HepG2 (cell line): Measurements from ENCODE around the gene HNRNPUL2. TPM values are rescaled to one million over a fixed set of nuclear protein-coding genes. Genes with fewer than 3 reads are reported as not detected.

Experiments used
- AHDC1 ChIP-seq: sonication (generic); formaldehyde crosslinking; IDR thresholded peaks from 2 replicates; pipeline ENCODE4 v1.5.1; 2020; ENCODE audit warnings: mild to moderate bottlenecking, missing genetic modification reagents, borderline replicate concordance
- CBX1 ChIP-seq: IDR thresholded peaks from one replicate; pipeline ENCODE4 v1.6.1; 2016; ENCODE audit warnings: antibody characterized with exemption, low read depth
- DNMT1 ChIP-seq: sonication (generic); formaldehyde crosslinking; IDR thresholded peaks from 2 replicates; pipeline ENCODE4 v1.5.1; 2020; ENCODE audit warnings: mild to moderate bottlenecking, missing genetic modification reagents
- FIP1L1 ChIP-seq: fragments of 200-400 bp; formaldehyde crosslinking; IDR thresholded peaks from 2 replicates; pipeline ENCODE4 v1.6.1; 2018; ENCODE audit warnings: low read depth, mild to moderate bottlenecking, low read length, moderate library complexity, borderline replicate concordance; ENCODE audit not compliant: insufficient read depth
- GFI1 ChIP-seq: sonication (generic); formaldehyde crosslinking; IDR thresholded peaks from 2 replicates; pipeline ENCODE4 v1.5.0; 2020; ENCODE audit warnings: missing genetic modification reagents, mild to moderate bottlenecking, borderline replicate concordance
- GZF1 ChIP-seq: sonication (generic); formaldehyde crosslinking; IDR thresholded peaks from 2 replicates; pipeline ENCODE4 v1.5.1; 2020; ENCODE audit warnings: mild to moderate bottlenecking, missing genetic modification reagents
- HHEX ChIP-seq: IDR thresholded peaks from 2 replicates; pipeline ENCODE4 v1.6.1; 2016; ENCODE audit warnings: control low read depth
- IRX3 ChIP-seq: sonication (generic); formaldehyde crosslinking; IDR thresholded peaks from 2 replicates; pipeline ENCODE4 v1.8.1; 2023; ENCODE audit warnings: mild to moderate bottlenecking, low read depth, missing genetic modification reagents, borderline replicate concordance
- KDM2A ChIP-seq: sonication (generic); formaldehyde crosslinking; IDR thresholded peaks from 2 replicates; pipeline ENCODE4 v1.4.0; 2020; ENCODE audit warnings: low read depth, missing genetic modification reagents, borderline replicate concordance
- PCBP2 ChIP-seq: fragments of 200-400 bp; formaldehyde crosslinking; optimal IDR thresholded peaks from 2 replicates; pipeline ENCODE3; 2018; ENCODE audit warnings: low read length, low read depth; ENCODE audit not compliant: poor library complexity, severe bottlenecking
- SP2 ChIP-seq: sonication (generic); formaldehyde crosslinking; IDR thresholded peaks from 2 replicates; pipeline ENCODE4 v1.5.1; 2020; ENCODE audit warnings: mild to moderate bottlenecking, missing genetic modification reagents
- ZNF335 ChIP-seq: sonication (generic); formaldehyde crosslinking; IDR thresholded peaks from 2 replicates; pipeline ENCODE4 v1.4.0; 2020; ENCODE audit warnings: missing genetic modification reagents
- ZNF382 ChIP-seq: sonication (generic); formaldehyde crosslinking; IDR thresholded peaks from 2 replicates; pipeline ENCODE4 v1.5.0; 2020; ENCODE audit warnings: missing genetic modification reagents, mild to moderate bottlenecking, borderline replicate concordance
- ZNF7 ChIP-seq: IDR thresholded peaks from 2 replicates; pipeline ENCODE4 v1.6.1; 2016; ENCODE audit warnings: missing biosample characterization, missing genetic modification reagents
- polyA plus RNA-seq, 8 experiments: library from polyadenylated mRNA; depleted of rRNA in 3 of 8; stranded (reverse) in 7 of 8; unstranded in 1 of 8; fragments of >200 nt; fragmentation: Illumina TruSeq in 4 of 8; extraction: Trizol in 4 of 8; gene quantifications; 2 replicates each; pipeline versions ENCODE4 v1.2.1 to v1.2.3, GENCODE V29; 2011 to 2016; ENCODE audit warnings: low read depth in 4 of 8, missing spikeins in 1 of 8, mixed read lengths in 1 of 8; ENCODE audit not compliant: insufficient read depth in 1 of 8
- total RNA-seq, 5 experiments: library from RNA; depleted of rRNA; stranded (reverse); fragments of >200 nt; fragmentation: Illumina TruSeq; extraction: Trizol; gene quantifications; 2 replicates each; pipeline ENCODE4 v1.2.3, GENCODE V29; 2016; ENCODE audit warnings: low read depth in 1 of 5
- TF ChIP-seq, protein P1 (sequence below): sonication (generic); formaldehyde crosslinking; IDR thresholded peaks from 2 replicates; pipeline ENCODE4 v1.9.0; 2021; ENCODE audit warnings: mild to moderate bottlenecking, missing genetic modification reagents
- TF ChIP-seq, protein P2 (sequence below): sonication (generic); formaldehyde crosslinking; IDR thresholded peaks from 2 replicates; pipeline ENCODE4 v1.5.0; 2020; ENCODE audit warnings: missing genetic modification reagents, mild to moderate bottlenecking, borderline replicate concordance

Gene HNRNPUL2
- total and polyA plus RNA-seq, 2 of the 13 experiments (the other 11 are each of a cell fraction or from before 2014, with no cell fraction given) = 8.4 to 9.6 TPM

- TF ChIP-seq, protein P1, sequence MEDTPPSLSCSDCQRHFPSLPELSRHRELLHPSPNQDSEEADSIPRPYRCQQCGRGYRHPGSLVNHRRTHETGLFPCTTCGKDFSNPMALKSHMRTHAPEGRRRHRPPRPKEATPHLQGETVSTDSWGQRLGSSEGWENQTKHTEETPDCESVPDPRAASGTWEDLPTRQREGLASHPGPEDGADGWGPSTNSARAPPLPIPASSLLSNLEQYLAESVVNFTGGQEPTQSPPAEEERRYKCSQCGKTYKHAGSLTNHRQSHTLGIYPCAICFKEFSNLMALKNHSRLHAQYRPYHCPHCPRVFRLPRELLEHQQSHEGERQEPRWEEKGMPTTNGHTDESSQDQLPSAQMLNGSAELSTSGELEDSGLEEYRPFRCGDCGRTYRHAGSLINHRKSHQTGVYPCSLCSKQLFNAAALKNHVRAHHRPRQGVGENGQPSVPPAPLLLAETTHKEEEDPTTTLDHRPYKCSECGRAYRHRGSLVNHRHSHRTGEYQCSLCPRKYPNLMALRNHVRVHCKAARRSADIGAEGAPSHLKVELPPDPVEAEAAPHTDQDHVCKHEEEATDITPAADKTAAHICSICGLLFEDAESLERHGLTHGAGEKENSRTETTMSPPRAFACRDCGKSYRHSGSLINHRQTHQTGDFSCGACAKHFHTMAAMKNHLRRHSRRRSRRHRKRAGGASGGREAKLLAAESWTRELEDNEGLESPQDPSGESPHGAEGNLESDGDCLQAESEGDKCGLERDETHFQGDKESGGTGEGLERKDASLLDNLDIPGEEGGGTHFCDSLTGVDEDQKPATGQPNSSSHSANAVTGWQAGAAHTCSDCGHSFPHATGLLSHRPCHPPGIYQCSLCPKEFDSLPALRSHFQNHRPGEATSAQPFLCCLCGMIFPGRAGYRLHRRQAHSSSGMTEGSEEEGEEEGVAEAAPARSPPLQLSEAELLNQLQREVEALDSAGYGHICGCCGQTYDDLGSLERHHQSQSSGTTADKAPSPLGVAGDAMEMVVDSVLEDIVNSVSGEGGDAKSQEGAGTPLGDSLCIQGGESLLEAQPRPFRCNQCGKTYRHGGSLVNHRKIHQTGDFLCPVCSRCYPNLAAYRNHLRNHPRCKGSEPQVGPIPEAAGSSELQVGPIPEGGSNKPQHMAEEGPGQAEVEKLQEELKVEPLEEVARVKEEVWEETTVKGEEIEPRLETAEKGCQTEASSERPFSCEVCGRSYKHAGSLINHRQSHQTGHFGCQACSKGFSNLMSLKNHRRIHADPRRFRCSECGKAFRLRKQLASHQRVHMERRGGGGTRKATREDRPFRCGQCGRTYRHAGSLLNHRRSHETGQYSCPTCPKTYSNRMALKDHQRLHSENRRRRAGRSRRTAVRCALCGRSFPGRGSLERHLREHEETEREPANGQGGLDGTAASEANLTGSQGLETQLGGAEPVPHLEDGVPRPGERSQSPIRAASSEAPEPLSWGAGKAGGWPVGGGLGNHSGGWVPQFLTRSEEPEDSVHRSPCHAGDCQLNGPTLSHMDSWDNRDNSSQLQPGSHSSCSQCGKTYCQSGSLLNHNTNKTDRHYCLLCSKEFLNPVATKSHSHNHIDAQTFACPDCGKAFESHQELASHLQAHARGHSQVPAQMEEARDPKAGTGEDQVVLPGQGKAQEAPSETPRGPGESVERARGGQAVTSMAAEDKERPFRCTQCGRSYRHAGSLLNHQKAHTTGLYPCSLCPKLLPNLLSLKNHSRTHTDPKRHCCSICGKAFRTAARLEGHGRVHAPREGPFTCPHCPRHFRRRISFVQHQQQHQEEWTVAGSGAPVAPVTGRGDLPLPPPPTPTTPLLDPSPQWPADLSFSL = no peak
- TF ChIP-seq FIP1L1 (peak; percentile 91; the same call in 1 of the 2 replicates), PCBP2 (peak; percentile 74), CBX1 (peak; percentile 92), GZF1 (no peak; the same call in 1 of the 2 replicates), ZNF7 (CRISPR knock-in tag) (no peak), HHEX (CRISPR knock-in tag) (no peak), DNMT1 (no peak), KDM2A (CRISPR knock-in tag) (peak; percentile 98), IRX3 (CRISPR knock-in tag) (no peak), ZNF382 (CRISPR knock-in tag) (no peak), SP2 (CRISPR knock-in tag) (peak; percentile 68), ZNF335 (CRISPR knock-in tag) (0 out of 2 replicates have a peak, but pooled peaks have one; percentile 72), GFI1 (CRISPR knock-in tag) (peak; percentile 71; the same call in 1 of the 2 replicates), AHDC1 (no peak)
- TF ChIP-seq, protein P2, sequence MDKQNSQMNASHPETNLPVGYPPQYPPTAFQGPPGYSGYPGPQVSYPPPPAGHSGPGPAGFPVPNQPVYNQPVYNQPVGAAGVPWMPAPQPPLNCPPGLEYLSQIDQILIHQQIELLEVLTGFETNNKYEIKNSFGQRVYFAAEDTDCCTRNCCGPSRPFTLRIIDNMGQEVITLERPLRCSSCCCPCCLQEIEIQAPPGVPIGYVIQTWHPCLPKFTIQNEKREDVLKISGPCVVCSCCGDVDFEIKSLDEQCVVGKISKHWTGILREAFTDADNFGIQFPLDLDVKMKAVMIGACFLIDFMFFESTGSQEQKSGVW (CRISPR knock-in tag) = no peak
Measured at GRCh38 chr11:62665075-62665598, 62.1 kb downstream of the HNRNPUL2 start, which contains the start of the genes C11orf98 and CSKMT (continued).
